Measurements from ENCODE around the gene OSCP1. TPM values are rescaled to one million over a fixed set of nuclear protein-coding genes. Genes with fewer than 3 reads are reported as not detected.

Gene OSCP1
- total RNA-seq, 1 experiment from 2014 or later, result 3.2 TPM

DNA sequence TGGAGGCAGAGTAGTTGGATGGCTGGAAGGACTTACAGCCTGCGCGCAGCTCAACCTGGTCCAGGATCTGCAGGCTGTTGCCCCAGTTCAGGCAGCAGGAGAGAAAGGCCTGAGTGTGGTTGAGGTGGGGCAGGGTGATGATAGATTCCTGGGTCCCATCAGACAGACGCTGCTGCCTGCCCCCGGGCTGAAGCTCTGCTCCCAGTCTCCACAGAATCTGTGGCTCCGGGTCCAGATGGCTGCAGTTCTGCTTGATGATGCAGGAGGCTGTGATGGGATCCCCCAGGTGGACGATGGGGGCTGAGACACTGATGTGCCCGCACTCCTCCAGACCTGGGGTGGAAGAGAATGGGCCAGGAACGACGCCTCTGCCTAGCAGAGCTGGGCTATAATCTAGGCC, 25.1 kb upstream of the OSCP1 start:
- H3K4me1 Mint-ChIP-seq, result peaks cover 2 to 8% of the 10 kb centered on the region in 2 experiments; a peak in 1 of 4 replicates
- Histone ChIP-seq H4K8ac (replicated peaks; ENCODE audit: insufficient read length, low read depth, low read length) (no peak overlapping the region), H3K9ac (ENCODE audit: extremely low read depth, insufficient read length, low read length) (no peak overlapping the region), H3K9me3 (ENCODE audit: control insufficient read depth, low read depth, low read length) (no peaks in the 10 kb centered on the region), H3K14ac (ENCODE audit: insufficient read depth, low read length) (no peak overlapping the region), H3T11ph (ENCODE audit: low read length) (no peak overlapping the region), H3K56ac (ENCODE audit: insufficient read length, low read depth, low read length) (no peak overlapping the region), H3K4me1 (ENCODE audit: insufficient read depth, low read length) (no peaks in the 10 kb centered on the region), H4K5ac (ENCODE audit: insufficient read length, low read depth, low read length) (no peak overlapping the region), H3K23ac (ENCODE audit: insufficient read length, low read depth, low read length) (no peak overlapping the region), H3K18ac (ENCODE audit: insufficient read length, low read depth, low read length) (no peak overlapping the region), H4K20me1 (ENCODE audit: control insufficient read depth, insufficient read depth, insufficient read length) (peaks cover 4% of the 10 kb centered on the region), H3K4ac (ENCODE audit: low read depth, low read length) (no peak overlapping the region), H2BK5ac (ENCODE audit: insufficient read length, low read length) (no peak overlapping the region), H3K79me1 (ENCODE audit: insufficient read depth, low read depth, low read length, poor library complexity, severe bottlenecking) (no peaks in the 10 kb centered on the region), H2BK12ac (ENCODE audit: insufficient read length, low read depth, low read length) (no peak overlapping the region), H2BK120ac (ENCODE audit: low read depth, low read length, poor library complexity, severe bottlenecking) (no peak overlapping the region), H2BK20ac (ENCODE audit: low read depth, low read length, poor library complexity, severe bottlenecking) (no peak overlapping the region), H3K27me3 (ENCODE audit: insufficient read depth, low read length) (no peaks in the 10 kb centered on the region; the same call in 1 of the 2 replicates), H2BK15ac (ENCODE audit: low read depth, low read length) (no peak overlapping the region), H3K23me2 (ENCODE audit: insufficient read length, low read depth, low read length, poor library complexity, severe bottlenecking) (no peaks in the 10 kb centered on the region), H3K4me2 (ENCODE audit: insufficient read depth, insufficient read length, low read length) (no peak overlapping the region), H3K79me2 (ENCODE audit: insufficient read depth, low read length) (no peaks in the 10 kb centered on the region), H2AK5ac (ENCODE audit: insufficient read length, low read length) (no peak overlapping the region), H2AFZ (ENCODE audit: low read length) (no peak overlapping the region), H3K27ac (ENCODE audit: insufficient read length, low read depth, low read length) (no peak overlapping the region), H4K91ac (ENCODE audit: insufficient read length, low read depth, low read length) (no peak overlapping the region)
- peaks cover 47% of the 10 kb centered on the region for H3K27me3 Mint-ChIP-seq (ENCODE audit: low read depth)
- DNase-seq, result no peak
- WGBS (ENCODE audit: extremely low coverage, insufficient read length, low lambda C conversion rate), result no CpG with 5 or more reads among the region's 9 CpGs
- no peak overlapping the region for H3K27ac Mint-ChIP-seq
- H3K36me3 Mint-ChIP-seq (ENCODE audit: insufficient read depth in 1 of 3, low read depth in 3 of 3), result no peaks in the 10 kb centered on the region
- TF ChIP-seq, protein P1, sequence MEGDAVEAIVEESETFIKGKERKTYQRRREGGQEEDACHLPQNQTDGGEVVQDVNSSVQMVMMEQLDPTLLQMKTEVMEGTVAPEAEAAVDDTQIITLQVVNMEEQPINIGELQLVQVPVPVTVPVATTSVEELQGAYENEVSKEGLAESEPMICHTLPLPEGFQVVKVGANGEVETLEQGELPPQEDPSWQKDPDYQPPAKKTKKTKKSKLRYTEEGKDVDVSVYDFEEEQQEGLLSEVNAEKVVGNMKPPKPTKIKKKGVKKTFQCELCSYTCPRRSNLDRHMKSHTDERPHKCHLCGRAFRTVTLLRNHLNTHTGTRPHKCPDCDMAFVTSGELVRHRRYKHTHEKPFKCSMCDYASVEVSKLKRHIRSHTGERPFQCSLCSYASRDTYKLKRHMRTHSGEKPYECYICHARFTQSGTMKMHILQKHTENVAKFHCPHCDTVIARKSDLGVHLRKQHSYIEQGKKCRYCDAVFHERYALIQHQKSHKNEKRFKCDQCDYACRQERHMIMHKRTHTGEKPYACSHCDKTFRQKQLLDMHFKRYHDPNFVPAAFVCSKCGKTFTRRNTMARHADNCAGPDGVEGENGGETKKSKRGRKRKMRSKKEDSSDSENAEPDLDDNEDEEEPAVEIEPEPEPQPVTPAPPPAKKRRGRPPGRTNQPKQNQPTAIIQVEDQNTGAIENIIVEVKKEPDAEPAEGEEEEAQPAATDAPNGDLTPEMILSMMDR (conservative IDR thresholded peaks at IDR 0.05), result no peak
- H3K4me3 Mint-ChIP-seq, result no peak overlapping the region
- H3K9me3 Mint-ChIP-seq, result no peaks in the 10 kb centered on the region
